Loucy (cell line): ENCODE measurements around the gene KDM3A.

Experiments
- H2AFZ ChIP-seq: fragments of 200-600 bp; sonication (generic); 2 replicates; pipeline ENCODE4 v1.6.0; 2016; ENCODE audit warnings: antibody characterized with exemption, mild to moderate bottlenecking, low read length, moderate library complexity
- H3F3A ChIP-seq: fragments of 200-600 bp; 2 replicates; pipeline ENCODE4 v1.6.0; 2016; ENCODE audit warnings: antibody characterized with exemption, low read depth, mild to moderate bottlenecking
- H3K27me3 ChIP-seq: fragments of 200-600 bp; sonication (generic); 2 replicates; pipeline ENCODE4 v1.6.1; 2014; ENCODE audit warnings: low read length, mild to moderate bottlenecking; ENCODE audit not compliant: insufficient read depth, poor library complexity, severe bottlenecking
- H3K36me3 ChIP-seq: fragments of 200-600 bp; sonication (generic); 2 replicates; pipeline ENCODE4 v1.6.1; 2016; ENCODE audit warnings: low read length; ENCODE audit not compliant: insufficient read depth
- H3K4me1 ChIP-seq: fragments of 200-600 bp; sonication (generic); 2 replicates; pipeline ENCODE4 v1.5.1; 2014; ENCODE audit warnings: low read length, mild to moderate bottlenecking; ENCODE audit not compliant: insufficient read depth, poor library complexity, severe bottlenecking
- H3K4me2 ChIP-seq: fragments of 200-600 bp; sonication (generic); 2 replicates; pipeline ENCODE4 v1.6.0; 2014; ENCODE audit warnings: antibody characterized with exemption, low read length, low read depth, mild to moderate bottlenecking; ENCODE audit not compliant: poor library complexity, severe bottlenecking
- H3K4me3 ChIP-seq: fragments of 200-600 bp; sonication (generic); 2 replicates; pipeline ENCODE4 v1.5.1; 2014; ENCODE audit warnings: low read length, mild to moderate bottlenecking, mixed read lengths; ENCODE audit not compliant: poor library complexity, severe bottlenecking
- H3K79me2 ChIP-seq: fragments of 200-600 bp; sonication (generic); 2 replicates; pipeline ENCODE4 v1.6.1; 2014; ENCODE audit warnings: low read length; ENCODE audit not compliant: insufficient read depth
- H3K9ac ChIP-seq: fragments of 200-600 bp; sonication (generic); 2 replicates; pipeline ENCODE4 v1.6.0; 2014; ENCODE audit warnings: mild to moderate bottlenecking, low read depth, low read length, moderate library complexity; ENCODE audit not compliant: poor library complexity, severe bottlenecking
- H3K9me2 ChIP-seq: fragments of 200-600 bp; sonication (generic); replicated peaks from 2 replicates; pipeline ENCODE4 v1.6.1; 2016; ENCODE audit warnings: low read depth, low read length, mixed read lengths
- H3K9me3 ChIP-seq: fragments of 200-600 bp; sonication (generic); 2 replicates; pipeline ENCODE4 v1.6.1; 2014; ENCODE audit warnings: mild to moderate bottlenecking, antibody characterized with exemption, low read length, low read depth; ENCODE audit not compliant: insufficient read depth
- H4K20me1 ChIP-seq: fragments of 200-600 bp; sonication (generic); 2 replicates; pipeline ENCODE4 v1.6.0; 2014; ENCODE audit warnings: antibody characterized with exemption, low read length, mild to moderate bottlenecking; ENCODE audit not compliant: insufficient read depth, poor library complexity, severe bottlenecking
- EZH2phosphoT487 ChIP-seq: fragments of 200-600 bp; IDR thresholded peaks from 2 replicates; pipeline ENCODE4 v1.6.1; 2018; ENCODE audit warnings: antibody characterized with exemption, mild to moderate bottlenecking, moderate library complexity, borderline replicate concordance
- TF ChIP-seq, protein P1 (sequence below): fragments of 200-600 bp; sonication (generic); conservative IDR thresholded peaks from 2 replicates; pipeline ENCODE4 v1.5.1; 2014; ENCODE audit warnings: mild to moderate bottlenecking, antibody characterized with exemption, low read length

Gene KDM3A

DNA sequence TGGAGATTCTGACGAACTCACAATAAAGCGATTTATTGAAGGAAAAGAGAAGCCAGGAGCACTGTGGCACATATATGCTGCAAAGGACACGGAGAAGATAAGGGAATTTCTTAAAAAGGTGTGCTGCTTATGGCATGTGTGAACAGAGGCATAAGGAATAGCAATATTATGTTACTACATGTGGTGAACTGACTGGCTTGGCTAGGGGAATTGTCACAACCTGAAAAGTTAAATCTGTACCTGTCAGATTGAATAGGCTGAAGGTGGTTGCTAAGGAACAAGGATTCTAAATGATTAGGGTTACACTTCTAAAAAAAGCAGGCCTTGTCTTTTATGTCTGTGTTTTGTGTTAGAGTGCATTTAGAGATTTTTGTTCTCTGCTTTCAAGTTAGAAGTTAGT lies 48.4 kb downstream of the KDM3A start:
- no peaks in the 10 kb centered on the region for H3K27me3 ChIP-seq
- no peaks in the 10 kb centered on the region for H3F3A ChIP-seq
- TF ChIP-seq, protein P1, sequence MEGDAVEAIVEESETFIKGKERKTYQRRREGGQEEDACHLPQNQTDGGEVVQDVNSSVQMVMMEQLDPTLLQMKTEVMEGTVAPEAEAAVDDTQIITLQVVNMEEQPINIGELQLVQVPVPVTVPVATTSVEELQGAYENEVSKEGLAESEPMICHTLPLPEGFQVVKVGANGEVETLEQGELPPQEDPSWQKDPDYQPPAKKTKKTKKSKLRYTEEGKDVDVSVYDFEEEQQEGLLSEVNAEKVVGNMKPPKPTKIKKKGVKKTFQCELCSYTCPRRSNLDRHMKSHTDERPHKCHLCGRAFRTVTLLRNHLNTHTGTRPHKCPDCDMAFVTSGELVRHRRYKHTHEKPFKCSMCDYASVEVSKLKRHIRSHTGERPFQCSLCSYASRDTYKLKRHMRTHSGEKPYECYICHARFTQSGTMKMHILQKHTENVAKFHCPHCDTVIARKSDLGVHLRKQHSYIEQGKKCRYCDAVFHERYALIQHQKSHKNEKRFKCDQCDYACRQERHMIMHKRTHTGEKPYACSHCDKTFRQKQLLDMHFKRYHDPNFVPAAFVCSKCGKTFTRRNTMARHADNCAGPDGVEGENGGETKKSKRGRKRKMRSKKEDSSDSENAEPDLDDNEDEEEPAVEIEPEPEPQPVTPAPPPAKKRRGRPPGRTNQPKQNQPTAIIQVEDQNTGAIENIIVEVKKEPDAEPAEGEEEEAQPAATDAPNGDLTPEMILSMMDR, result no peak
- TF ChIP-seq EZH2phosphoT487, result no peak
- H3K79me2 ChIP-seq, result no peaks in the 10 kb centered on the region
- no peaks in the 10 kb centered on the region for H3K4me1 ChIP-seq
- no peak overlapping the region for H2AFZ ChIP-seq
- H3K9me2 ChIP-seq, result no peaks in the 10 kb centered on the region
- H3K9me3 ChIP-seq, result no peaks in the 10 kb centered on the region
- no peak overlapping the region for H3K4me3 ChIP-seq
- no peak overlapping the region for H3K9ac ChIP-seq
- H3K4me2 ChIP-seq, result no peak overlapping the region
- no peaks in the 10 kb centered on the region for H4K20me1 ChIP-seq
- H3K36me3 ChIP-seq, result peaks cover 99% of the 10 kb centered on the region

DNA sequence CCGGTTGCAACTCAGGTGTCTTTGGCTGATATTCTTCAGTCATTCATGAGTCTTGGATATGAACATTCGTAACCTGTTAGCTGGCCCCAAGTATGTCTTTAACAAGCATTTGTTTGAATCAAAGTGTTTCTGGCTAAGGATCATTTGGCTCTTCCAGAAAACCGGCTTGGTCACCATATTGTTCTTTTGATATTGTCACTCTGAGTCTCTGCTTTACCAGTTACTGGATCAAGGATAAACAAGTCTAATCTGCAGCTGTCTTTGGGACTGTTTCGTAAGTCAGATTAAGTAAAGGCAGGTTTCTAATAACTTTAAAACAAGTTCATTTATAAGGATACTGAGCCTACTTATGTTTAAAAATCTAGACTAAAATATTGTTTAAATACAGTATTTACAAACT lies 49.1 kb downstream of the KDM3A start:
- Histone ChIP-seq H3K4me3 (no peak overlapping the region), H3K4me1 (no peaks in the 10 kb centered on the region), H3K9me2 (no peaks in the 10 kb centered on the region), H2AFZ (no peak overlapping the region), H3K27me3 (no peaks in the 10 kb centered on the region), H3K4me2 (no peak overlapping the region), H3K9ac (no peak overlapping the region), H3F3A (no peaks in the 10 kb centered on the region), H3K36me3 (peaks cover 96% of the 10 kb centered on the region), H3K9me3 (no peaks in the 10 kb centered on the region), H3K79me2 (no peaks in the 10 kb centered on the region), H4K20me1 (no peaks in the 10 kb centered on the region)
- no peak for TF ChIP-seq EZH2phosphoT487
- TF ChIP-seq, protein P1, result no peak

DNA sequence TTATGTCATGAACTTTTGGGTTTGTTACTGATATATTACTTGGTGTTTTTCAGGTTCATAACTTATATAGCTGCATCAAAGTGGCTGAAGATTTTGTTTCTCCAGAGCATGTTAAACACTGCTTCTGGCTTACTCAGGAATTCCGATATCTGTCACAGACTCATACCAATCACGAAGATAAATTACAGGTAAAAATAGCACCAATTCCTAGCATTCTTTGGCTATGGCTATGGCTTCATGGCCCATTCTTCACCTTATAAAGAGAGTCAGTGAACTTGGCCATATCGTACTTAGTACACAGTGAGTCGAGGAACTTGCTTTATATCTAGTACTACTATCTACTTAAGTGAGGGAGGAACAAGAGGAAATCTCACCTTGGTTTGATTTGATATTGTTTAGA lies 49.9 kb downstream of the KDM3A start:
- Histone ChIP-seq H3K79me2 (no peaks in the 10 kb centered on the region), H3K4me2 (no peak overlapping the region), H4K20me1 (no peaks in the 10 kb centered on the region), H3K36me3 (peaks cover 91% of the 10 kb centered on the region), H3F3A (no peaks in the 10 kb centered on the region), H3K9me2 (no peaks in the 10 kb centered on the region), H2AFZ (no peak overlapping the region), H3K9me3 (no peaks in the 10 kb centered on the region), H3K9ac (no peak overlapping the region), H3K4me1 (no peaks in the 10 kb centered on the region), H3K27me3 (no peaks in the 10 kb centered on the region), H3K4me3 (no peak overlapping the region)
- TF ChIP-seq, protein P1, result no peak
- TF ChIP-seq EZH2phosphoT487, result no peak
